SHP77 (cell line): Measurements from ENCODE around the gene HAS3.

Experiments
- DNase-seq, 2 experiments: peaks; one replicate each; lab custom pipeline; 2025; lab: John Stamatoyannopoulos, UW

HAS3 gene

DNA sequence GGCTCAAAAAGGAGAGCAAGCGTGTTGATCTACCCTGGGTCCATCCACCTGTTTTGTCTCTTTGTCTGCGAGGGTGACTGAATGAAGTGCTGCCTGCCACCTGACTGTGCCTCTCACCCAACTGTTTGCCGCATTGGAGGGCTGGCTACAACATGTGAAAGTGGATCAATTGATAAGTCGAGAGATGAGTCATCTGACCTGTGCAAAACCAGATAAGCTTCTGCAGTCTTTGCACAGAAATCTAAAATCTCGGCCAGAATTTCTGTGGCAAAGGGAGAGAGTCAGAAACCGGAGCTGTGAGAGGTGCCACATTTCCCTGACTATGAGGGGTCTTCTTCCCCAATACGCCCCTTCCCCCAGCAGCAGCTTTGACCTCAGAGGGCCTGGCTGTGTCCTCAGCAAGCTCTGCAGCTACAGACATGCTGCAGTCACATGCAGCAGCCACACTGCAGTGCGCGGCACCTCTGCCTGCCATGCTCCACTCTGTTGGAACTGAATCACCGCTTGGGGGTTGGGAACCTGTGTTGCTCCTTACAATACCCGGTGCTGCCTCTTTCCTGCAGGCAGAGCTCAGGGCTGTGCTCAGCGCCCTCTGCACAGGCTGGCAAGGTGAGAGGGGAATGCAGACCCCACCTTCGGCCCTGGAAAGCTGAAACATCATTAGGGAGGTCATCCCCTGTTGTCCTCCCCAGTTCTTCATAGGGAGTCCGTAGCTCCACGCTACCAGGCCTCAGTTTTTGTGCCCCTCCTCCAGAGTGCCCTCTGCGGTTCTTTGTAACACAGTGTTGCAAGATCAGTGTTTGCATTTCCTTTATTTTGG lies 16.2 kb upstream of the HAS3 start:
- DNase-seq, result peak in 1 of 2 experiments; percentile 12

DNA sequence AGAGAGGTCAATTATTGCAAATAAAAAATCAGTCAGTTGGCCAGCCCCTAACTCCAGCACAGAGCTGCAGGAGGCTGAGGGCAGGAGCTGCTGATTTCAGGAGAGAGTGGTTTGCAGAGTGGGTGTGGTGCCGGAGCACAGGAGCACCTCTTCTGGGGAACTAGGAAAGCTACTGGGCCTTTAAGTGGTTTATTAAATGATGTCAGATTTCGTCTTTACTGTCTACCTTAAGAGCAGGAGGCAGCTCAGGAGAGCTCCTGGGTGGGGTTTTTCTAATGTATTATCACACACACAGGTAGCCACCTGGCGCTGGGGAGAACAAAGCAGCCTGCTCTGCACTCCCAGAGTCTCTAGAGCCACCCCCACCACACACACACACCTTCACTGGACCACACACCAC lies 11.5 kb upstream of the HAS3 start:
- DNase-seq, result no peak

DNA sequence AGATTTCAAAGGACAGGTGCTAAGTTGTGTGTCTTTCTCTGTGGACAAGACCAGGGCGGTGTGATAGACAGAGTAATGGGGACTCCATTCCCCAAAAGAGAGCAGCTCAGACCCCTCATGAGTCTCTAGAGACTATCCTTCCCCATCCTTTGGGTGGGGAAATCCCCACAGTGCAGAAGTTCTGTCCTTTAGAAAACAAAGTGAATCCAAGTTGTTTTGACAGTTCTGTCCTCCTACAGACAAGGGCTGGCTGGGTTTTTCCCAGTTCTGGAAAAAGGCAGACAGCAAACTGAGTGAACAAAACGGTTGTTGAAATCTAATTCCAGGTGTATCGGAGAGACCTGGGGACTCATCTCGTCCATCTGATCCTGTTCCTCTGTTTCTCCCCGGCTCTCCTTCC lies 11.0 kb upstream of the HAS3 start:
- DNase-seq, result no peak

DNA sequence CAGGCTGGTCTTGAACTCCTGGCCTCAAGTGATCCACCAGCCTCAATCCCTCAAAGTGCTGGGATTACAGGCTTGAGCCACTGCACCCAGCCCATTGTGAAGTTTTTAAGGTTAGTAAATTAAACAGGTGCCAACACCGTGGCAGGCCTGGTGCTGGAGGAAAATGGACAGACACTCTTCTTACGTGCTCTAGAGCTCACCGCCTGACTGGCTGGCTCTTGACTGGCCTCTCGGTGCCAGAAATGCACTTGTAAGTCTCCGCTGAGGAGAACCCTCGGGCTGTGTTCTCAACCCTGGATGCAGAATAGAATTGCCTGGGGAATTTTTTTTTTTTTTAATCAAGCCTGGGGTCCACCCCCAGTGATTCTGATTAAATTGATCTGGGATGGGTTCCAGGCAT lies 10.3 kb upstream of the HAS3 start:
- DNase-seq, result no peak

DNA sequence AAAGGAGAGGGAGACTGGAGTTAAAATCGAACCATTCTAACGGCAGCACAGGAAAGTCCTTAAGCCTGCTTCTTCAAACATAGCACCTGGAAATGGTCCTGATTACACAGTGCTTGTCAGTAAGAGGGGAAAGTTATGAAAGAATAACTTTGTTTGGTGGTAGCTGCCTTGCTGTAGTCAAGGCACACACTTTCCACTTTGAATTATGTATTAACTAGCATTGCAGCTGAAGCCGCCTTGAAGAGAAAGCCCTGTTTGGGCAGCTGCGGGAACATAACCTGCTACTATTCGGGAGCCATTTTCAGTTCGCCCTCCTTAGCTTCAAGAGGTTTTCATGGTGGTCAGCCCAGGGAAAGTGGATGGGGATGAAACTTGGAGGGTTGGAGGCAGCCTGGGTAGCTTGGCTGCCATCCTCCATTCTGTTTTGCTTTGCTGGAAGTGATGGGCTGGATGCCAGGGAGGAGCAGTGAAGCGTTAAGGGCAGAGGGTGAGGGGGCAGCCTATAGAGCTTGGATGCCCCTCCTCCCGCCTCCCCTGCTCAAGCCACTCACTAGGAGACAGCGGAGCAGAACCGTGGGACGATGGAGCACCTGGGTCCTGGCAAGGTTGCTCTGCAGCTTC lies 5.3 kb upstream of the HAS3 start:
- DNase-seq, result peak; percentile 52 to 61

DNA sequence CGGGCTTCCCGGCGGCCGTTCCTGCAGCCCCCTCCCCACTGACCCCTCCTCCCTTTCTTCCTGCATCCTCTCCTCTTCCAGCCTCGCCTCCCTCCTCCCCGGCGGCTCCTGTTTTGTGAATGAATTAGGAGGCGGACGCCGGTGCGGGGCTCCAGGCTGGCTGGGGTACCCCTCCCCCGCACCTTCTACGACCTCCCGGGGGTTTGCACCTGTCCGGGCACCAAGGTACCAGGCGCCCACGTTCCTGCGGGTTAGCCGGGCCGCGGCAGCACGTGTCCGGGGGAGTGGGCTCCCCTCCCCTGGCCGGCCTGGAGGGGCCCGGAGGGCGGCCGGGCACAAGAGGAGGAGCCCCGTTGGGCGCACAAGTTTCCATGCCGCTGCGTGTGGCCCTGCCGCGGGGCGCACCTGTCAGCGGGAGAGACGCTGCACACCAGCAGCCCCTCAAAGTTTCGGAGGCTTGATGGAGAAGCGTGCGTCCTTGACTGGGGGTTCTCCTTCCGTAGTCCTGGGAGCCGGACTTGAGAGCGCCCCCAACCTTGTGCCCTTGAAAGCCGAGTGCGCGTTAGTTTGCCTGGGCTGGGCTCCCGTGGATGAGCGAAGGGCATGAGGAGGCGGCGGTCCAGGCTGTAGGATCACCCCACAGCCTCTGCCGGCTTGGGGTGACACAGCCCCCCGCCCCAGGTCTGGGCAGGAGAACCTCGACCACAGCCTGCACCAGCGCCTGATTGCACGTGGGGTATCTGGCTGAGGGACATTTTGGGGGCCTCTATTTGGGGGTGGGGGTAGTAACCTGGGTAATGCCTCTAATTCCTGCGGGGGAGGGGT lies 1.2 kb downstream of the HAS3 start:
- DNase-seq, result no peak

DNA sequence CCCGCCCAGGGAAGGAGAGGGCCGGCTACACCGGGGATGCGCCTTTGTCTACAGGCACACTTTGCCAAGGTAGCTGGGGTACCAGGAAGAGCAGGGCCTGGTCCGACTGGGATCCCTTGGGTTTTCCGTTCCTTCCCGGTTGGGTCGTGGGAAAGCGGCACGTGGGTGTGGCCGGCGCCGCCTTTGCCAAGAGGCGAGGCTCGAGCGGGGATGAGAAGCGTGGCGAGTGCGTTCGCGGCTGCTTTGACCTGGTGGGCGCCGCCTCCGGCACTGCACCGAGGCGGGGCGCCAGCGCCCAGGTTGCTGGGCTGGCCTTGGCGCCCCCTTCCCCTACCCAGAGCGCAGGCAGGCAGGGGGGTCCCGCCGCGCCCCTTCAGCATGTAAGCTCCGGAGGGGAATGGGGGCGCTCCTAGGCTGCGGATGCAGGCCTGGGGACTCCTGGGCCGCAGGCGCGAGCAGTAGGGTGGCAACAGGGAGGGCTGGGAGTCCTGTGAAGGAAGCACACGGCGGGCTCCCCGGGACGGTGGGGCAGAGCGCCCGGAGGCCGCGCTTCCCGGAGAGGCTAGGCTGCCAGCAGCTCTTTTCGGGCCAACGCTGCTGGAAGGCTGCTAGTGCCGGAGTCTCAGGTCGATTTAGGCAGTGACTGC lies 2.0 kb downstream of the HAS3 start:
- DNase-seq, result no peak

DNA sequence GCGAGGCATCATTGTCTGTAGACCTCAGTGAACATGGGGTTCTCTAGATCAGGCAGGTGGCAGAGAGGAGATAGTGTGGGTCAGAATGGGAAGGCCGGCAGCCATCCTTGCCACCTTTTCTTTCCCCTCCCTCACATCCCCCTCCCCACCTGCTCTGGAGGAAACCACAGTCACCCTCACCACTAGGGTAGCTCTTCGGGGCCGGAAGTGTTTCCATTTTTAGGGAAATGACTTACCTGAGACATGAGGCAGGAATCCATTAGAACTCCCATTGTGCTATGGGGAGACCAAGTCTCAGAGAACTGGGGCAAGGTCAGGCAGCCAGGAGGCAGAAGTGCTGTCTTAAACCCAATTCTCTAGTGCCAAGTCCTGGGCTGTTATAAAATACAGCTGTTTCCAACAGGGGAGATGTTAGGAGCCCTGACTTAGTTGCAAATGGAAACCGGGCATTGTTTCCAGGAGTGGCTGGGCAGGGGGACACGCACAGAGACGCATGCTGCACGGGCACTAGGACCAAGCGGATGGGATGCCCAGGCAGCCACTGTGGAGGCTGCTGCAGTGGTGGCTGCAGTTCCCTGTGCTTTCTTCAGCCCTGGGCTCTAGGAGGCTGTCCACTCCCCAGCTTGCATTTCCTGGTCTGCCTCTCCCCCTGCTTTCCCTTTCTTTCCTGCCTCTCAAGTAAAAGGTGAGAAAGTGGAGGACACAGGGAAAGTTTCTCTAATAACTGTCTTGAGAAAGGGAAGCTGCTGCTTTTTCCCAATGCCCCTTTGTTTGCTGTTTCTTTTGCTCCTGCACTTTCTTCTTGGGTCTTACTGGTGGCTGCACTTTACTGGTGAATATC lies 2.8 kb downstream of the HAS3 start:
- DNase-seq, result no peak

DNA sequence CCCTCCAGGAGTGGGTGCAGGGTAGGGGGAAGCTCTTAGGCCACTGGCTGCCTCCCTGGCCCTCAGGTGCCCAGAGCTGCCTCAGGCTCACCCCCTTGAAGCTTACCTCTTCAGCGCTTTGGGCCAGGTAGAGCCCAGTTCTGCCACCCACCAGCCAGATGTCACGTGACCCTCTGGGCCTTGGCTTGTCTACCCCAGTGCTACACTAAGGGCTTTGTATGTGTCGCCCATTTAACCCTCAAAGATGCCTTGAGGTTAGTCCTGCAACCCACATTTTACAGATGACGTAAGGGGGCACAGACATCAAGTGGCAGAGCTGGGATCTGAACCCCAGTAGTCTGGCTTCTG lies 3.4 kb downstream of the HAS3 start:
- DNase-seq, result no peak

DNA sequence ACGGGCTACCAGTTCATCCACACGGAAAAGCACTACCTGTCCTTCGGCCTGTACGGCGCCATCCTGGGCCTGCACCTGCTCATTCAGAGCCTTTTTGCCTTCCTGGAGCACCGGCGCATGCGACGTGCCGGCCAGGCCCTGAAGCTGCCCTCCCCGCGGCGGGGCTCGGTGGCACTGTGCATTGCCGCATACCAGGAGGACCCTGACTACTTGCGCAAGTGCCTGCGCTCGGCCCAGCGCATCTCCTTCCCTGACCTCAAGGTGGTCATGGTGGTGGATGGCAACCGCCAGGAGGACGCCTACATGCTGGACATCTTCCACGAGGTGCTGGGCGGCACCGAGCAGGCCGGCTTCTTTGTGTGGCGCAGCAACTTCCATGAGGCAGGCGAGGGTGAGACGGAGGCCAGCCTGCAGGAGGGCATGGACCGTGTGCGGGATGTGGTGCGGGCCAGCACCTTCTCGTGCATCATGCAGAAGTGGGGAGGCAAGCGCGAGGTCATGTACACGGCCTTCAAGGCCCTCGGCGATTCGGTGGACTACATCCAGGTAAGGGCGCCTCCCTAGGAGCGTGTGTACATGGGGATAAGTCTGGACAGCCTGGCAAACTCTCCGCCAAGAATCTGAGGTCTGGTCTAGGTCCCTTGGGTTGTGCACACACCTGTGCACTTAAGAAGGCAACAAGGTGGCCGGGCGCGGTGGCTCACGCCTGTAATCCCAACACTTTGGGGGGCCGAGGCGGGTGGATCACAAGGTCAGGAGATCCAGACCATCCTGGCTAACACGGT lies 4.2 kb downstream of the HAS3 start:
- DNase-seq, result no peak

DNA sequence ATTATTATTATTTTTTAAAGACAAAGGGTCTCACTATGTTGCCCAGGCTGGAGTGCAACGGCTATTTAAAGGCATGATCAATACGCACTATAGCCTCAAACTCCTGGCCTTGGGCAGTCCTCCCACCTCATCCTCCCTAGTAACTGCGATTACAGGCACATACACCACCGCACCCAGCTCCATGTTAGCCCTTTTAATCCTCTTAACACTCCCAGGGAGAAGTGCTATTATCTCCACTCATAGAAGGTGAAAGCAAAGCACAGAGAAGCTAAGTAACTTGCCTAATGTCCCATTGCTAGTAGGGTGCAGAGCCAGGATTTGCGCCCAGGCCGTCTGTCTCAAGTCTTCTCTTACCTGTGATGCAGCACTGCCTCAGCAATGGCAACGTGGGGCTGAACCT lies 5.0 kb downstream of the HAS3 start:
- DNase-seq, result no peak

DNA sequence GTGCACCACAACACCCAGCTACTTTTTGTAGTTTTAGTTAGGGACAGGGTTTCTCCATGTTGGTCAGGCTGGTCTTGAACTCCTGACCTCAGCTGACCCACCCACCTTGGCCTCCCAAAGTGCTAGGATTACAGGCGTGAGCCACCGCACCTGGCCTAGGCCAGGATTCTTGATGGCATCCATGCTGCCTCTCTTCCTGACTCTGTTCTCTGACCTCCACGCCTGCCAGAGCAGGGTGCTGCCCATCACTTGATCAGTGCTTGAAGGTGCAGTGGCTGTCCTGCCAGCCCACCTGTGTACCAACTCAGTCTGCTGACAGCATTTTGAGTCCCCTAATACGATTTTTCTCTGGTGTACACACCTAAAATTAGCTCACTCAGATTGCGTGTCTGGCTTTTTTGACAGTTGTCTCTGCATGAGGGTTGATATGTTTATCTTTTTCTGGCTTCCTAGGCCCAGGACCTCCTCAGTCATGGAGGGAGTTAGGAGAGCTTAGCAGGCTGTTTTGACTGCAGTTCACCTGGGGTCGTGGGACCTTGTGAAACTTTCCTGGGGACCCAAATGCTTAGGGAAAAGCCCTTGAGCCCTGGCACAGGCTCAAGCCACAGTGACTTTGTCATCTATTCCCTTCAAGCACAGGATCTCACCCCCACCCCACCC lies 5.9 kb downstream of the HAS3 start:
- DNase-seq, result no peak

DNA sequence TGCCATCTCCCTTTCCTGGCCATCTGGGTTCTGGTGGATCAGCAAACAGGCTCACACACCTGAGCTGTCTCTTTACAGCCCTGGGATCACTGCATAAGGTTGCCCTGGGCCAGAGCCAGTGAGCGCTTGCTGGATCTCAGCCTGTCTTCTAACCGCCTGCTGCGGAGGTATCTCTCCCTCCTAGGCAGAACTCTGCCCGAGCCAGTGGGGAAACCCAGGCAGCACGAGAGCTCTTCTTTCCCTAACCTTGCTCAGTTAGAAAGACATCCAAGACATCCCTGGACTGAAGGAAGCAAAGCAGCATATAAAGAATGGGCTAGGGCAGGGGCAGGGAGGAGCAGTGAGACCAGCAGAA lies 6.4 kb downstream of the HAS3 start:
- no peak for DNase-seq

DNA sequence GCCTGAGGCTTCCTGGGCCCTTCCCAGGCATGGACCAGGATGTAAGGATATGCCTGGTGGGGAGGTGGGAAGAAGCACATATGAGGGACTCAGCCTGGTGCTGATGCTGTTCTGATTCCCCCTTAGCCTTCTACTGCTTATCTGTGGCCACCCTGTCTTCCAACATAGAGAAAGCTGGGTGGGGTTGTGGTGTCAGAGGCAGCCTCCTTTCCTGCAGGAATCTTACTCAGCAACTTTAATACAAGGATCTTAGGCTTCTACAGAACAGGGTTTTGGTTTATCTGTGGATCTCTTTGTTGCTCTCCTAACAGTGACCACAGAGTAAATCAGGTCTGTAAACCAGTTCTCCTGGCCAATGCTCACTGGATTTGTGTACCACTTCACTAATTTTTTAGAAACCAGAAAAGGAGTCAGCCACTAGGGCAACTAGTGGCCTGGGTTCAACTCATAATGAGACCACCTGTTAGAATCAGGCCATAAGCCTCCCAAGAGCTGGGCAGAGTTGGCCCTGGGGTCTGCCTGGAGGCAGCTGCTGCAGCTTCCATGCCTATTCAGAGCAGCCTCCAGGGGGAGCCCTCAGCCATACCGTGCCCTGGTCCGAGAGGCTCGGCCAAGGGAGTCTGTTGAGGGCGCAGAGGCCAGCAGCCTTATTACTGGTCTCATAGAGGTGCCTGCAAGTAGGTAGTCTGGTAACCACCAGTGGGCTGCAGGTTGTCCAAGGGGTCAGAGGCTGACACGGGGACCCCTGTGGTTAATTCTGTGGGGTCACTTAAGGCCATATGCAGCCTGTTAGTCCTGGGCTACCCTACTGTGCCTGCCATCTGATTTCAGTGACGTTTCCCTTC lies 7.1 kb downstream of the HAS3 start:
- DNase-seq, result peak; percentile 51 to 71

DNA sequence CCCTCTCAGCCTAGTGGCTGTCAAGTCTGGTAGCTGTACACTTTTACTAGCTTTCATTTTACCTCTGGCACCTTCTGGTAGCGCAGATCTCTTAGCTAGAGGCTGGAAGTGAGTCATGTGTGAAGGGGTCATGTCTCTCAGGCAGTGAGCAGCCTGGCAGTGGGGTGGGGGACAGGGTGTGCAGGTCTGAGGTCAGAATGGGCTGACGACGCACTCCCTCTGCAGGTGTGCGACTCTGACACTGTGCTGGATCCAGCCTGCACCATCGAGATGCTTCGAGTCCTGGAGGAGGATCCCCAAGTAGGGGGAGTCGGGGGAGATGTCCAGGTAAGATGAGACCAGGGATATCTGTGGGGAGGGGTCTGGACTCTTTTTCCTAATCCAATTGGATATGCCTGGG lies 7.8 kb downstream of the HAS3 start:
- no peak for DNase-seq

DNA sequence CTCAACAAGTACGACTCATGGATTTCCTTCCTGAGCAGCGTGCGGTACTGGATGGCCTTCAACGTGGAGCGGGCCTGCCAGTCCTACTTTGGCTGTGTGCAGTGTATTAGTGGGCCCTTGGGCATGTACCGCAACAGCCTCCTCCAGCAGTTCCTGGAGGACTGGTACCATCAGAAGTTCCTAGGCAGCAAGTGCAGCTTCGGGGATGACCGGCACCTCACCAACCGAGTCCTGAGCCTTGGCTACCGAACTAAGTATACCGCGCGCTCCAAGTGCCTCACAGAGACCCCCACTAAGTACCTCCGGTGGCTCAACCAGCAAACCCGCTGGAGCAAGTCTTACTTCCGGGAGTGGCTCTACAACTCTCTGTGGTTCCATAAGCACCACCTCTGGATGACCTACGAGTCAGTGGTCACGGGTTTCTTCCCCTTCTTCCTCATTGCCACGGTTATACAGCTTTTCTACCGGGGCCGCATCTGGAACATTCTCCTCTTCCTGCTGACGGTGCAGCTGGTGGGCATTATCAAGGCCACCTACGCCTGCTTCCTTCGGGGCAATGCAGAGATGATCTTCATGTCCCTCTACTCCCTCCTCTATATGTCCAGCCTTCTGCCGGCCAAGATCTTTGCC lies 9.0 kb downstream of the HAS3 start:
- no peak for DNase-seq

DNA sequence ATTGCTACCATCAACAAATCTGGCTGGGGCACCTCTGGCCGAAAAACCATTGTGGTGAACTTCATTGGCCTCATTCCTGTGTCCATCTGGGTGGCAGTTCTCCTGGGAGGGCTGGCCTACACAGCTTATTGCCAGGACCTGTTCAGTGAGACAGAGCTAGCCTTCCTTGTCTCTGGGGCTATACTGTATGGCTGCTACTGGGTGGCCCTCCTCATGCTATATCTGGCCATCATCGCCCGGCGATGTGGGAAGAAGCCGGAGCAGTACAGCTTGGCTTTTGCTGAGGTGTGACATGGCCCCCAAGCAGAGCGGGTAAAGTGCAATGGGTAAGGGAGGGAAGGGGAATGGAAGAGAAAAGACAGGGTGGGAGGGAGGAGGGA lies 9.5 kb downstream of the HAS3 start:
- no peak for DNase-seq

DNA sequence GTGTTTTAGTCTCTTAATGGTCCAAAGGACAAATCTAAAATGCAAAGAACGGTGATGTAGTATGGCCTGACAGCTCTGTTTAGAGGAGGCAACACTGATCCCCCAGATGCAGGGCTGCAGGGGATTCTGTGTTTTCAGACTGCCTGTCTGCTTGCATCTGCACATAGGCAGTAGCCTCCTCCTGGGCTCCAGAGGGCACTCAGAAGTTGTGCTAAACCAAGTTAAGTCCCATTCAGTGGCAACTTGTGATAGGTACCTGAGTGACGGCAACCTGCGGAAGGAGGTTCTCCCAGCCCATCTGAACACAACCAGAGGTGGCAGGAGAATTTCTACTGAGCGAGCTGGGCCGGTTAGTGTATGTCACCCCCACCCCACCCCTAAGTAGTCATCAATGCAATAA lies 9.9 kb downstream of the HAS3 start:
- DNase-seq, result no peak

DNA sequence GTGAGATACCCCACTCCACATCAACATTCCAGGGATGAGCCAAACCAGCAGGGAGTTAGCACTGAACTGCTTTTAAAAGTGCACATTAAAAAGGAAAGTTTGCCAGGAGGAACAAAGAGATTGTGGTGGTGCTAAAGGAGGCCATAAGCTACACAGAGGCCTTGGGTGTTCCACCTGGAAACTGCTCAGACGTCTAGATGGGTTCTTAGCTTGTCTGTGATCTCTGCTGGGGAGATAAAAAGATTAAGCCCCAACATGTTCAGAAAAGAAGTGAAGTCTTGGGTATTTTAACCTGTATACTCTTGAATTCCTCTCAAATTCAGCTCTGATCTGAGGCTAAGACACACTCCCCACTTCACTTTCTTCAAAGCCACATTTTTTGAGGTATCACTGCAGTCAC lies 10.4 kb downstream of the HAS3 start:
- no peak for DNase-seq
